ENCODE measurements around the gene ITPR2. TPM values are rescaled to one million over a fixed set of nuclear protein-coding genes. Genes with fewer than 3 reads are reported as not detected.

ITPR2 gene
- polyA plus RNA-seq, 1 of the 3 experiments (the other 2 are of a cell fraction), result 2.3 TPM

DNA sequence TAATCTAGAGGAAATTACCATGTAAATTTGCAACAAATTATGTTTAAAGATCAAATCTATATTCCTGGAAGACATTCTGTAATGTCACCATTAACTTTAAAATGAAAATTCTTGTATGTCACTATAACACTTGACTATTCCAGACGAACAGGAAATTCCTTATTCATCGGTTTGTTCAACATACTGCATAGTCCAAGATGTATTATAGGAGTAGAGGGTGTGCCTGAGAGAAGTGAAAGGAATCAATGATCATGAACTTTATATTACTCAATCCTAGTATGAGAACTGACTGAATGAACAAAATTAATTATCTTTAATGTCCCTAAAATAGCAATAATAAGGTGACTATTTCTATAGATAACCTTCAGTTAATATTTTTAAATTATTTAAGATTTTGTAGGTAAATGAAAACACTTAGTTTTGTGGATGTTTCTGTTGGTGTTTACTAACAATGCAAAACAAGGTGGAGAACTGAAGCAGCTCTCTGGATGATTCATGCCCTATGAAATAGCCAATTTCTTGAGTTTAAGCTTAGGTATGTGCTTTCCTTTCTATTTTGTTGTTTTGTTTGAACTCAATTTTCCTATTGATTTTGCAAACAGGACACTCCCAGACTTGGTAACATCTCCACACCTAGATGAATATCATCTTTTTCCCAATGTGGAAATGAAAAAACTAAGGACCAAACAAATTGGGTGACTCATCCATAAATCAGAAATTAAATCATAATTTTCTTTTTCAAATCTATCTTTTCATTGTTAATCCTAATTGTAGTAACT lies 18.2 kb upstream of the ITPR2 start:
- CTCF ChIA-PET, result interaction anchor here (1.3 to 8.6 kb wide), 6 partner anchors 18 to 455 kb away, joined by 3 to 70 read pairs (median 7); partner anchors contain the start of genes ITPR2 and TM7SF3
- 30% methylated on average over 2 of the region's 2 CpGs for WGBS (ENCODE audit: low lambda C conversion rate)
- POLR2A ChIA-PET, result no interaction called here

More for the DNA sequence above, 18.2 kb upstream of the ITPR2 start:
- H3K9me3 ChIP-seq, result no peaks in the 10 kb centered on the region
- H3K79me2 ChIP-seq (ENCODE audit: insufficient read depth), result no peaks in the 10 kb centered on the region
- no peak for DNase-seq
- no peaks in the 10 kb centered on the region for H4K20me1 ChIP-seq (ENCODE audit: insufficient read depth)
- no peak overlapping the region for H3K9ac ChIP-seq
- H3K27ac ChIP-seq (ENCODE audit: low read depth in 2 of 2, low read length in 1 of 2), result no peak overlapping the region
- no peaks in the 10 kb centered on the region for H3K9me2 ChIP-seq
- TF ChIP-seq SMC3 (IDR thresholded peaks at IDR 0.05; ENCODE audit: low read depth, low read length) (no peak), ZBTB33 (IDR thresholded peaks at IDR 0.05; ENCODE audit: borderline replicate concordance, low read depth) (no peak), TAF1 (IDR thresholded peaks at IDR 0.05; ENCODE audit: borderline replicate concordance, low read depth, low read length) (no peak), MEF2A (IDR thresholded peaks at IDR 0.05; ENCODE audit: borderline replicate concordance, low read depth) (no peak), FOXM1 (IDR thresholded peaks at IDR 0.05; ENCODE audit: low read depth) (no peak), TEAD4 (IDR thresholded peaks at IDR 0.05; ENCODE audit: borderline replicate concordance, insufficient read depth) (no peak), NRF1 (IDR thresholded peaks at IDR 0.05; ENCODE audit: low read depth, low read length) (no peak), RFX5 (IDR thresholded peaks at IDR 0.05; ENCODE audit: low read length) (no peak), GABPA (IDR thresholded peaks at IDR 0.05; ENCODE audit: low read depth) (no peak), FOSL2 (IDR thresholded peaks at IDR 0.05; ENCODE audit: borderline replicate concordance, low read depth) (no peak), SIN3A (IDR thresholded peaks at IDR 0.05; ENCODE audit: borderline replicate concordance, low read depth, low read length) (no peak), ELF1 (IDR thresholded peaks at IDR 0.05) (no peak), RXRA (IDR thresholded peaks at IDR 0.05; ENCODE audit: borderline replicate concordance, low read depth) (no peak), PBX3 (IDR thresholded peaks at IDR 0.05) (no peak), FOXJ3 (CRISPR knock-in tag; IDR thresholded peaks at IDR 0.05) (no peak)
- TF ChIP-seq, protein P1, sequence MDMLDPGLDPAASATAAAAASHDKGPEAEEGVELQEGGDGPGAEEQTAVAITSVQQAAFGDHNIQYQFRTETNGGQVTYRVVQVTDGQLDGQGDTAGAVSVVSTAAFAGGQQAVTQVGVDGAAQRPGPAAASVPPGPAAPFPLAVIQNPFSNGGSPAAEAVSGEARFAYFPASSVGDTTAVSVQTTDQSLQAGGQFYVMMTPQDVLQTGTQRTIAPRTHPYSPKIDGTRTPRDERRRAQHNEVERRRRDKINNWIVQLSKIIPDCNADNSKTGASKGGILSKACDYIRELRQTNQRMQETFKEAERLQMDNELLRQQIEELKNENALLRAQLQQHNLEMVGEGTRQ (IDR thresholded peaks at IDR 0.05; ENCODE audit: borderline replicate concordance, low read depth, low read length), result no peak
- no peaks in the 10 kb centered on the region for H3K36me3 ChIP-seq (replicated peaks in 1 of 2; ENCODE audit: control insufficient read depth in 1 of 2, insufficient read depth in 2 of 2, low read length in 1 of 2)
- H3K4me3 ChIP-seq (ENCODE audit: low read depth in 2 of 2, low read length in 1 of 2), result no peak overlapping the region
- no peak overlapping the region for H3K4me2 ChIP-seq
- H3K27me3 ChIP-seq (ENCODE audit: insufficient read depth), result no peaks in the 10 kb centered on the region
- no peaks in the 10 kb centered on the region for H3F3A ChIP-seq (replicated peaks; ENCODE audit: insufficient read depth)
- peaks cover 0 to 8% of the 10 kb centered on the region in 2 experiments; a peak in 2 of 4 replicates for H3K4me1 ChIP-seq (ENCODE audit: control insufficient read depth in 1 of 2, insufficient read depth in 2 of 2, low read depth in 1 of 2, low read length in 1 of 2)
- H2AFZ ChIP-seq (ENCODE audit: low read depth), result no peak overlapping the region
